Fibroblast of the aortic adventitia (primary cell): Measurements from ENCODE around the gene UGT1A5. TPM values are rescaled to one million over a fixed set of nuclear protein-coding genes. Genes with fewer than 3 reads are reported as not detected.

Experiments
- DNase-seq: peaks from one replicate; pipeline ENCODE4 v3.0.0-alpha.2; 2010; ENCODE audit warnings: low read depth
- H3K4me3 ChIP-seq: 2 replicates; pipeline ENCODE4 v1.5.1; 2011; ENCODE audit warnings: low read depth, mild to moderate bottlenecking, control low read depth, low read length, moderate library complexity
- CTCF ChIP-seq: IDR thresholded peaks from 2 replicates; pipeline ENCODE4 v1.5.1; 2011; ENCODE audit warnings: mild to moderate bottlenecking, low read length, control low read depth, inconsistent platforms; ENCODE audit not compliant: insufficient read depth
- total RNA-seq: library from RNA; depleted of rRNA; stranded (reverse); fragments of >200 nt; gene quantifications from 2 replicates; pipeline ENCODE4 v1.2.3, GENCODE V29; 2012; ENCODE audit warnings: low replicate concordance

UGT1A5 gene
- total RNA-seq, 1 donor = not detected

- TF ChIP-seq CTCF = no peak
- H3K4me3 ChIP-seq = no peak overlapping the region
- DNase-seq = no peak
These were observed 80.9 kb downstream of the UGT1A5 start for GRCh38 chr2:233793465-233794127.

- no peak for DNase-seq
These were observed 81.5 kb downstream of the UGT1A5 start for GRCh38 chr2:233794128-233794658.

GRCh38 chr2:233795735-233796171, 83.0 kb downstream of the UGT1A5 start:
- no peak for TF ChIP-seq CTCF
- no peak overlapping the region for H3K4me3 ChIP-seq
- DNase-seq = no peak

More at GRCh38 chr2:233794128-233794658, 81.5 kb downstream of the UGT1A5 start:
- H3K4me3 ChIP-seq = no peak overlapping the region
- no peak for TF ChIP-seq CTCF

- DNase-seq = no peak
- no peak for TF ChIP-seq CTCF
- no peak overlapping the region for H3K4me3 ChIP-seq
These were observed 83.5 kb downstream of the UGT1A5 start for GRCh38 chr2:233796254-233796653.

- no peak overlapping the region for H3K4me3 ChIP-seq
- TF ChIP-seq CTCF = no peak
- DNase-seq = no peak
These were observed 85.8 kb downstream of the UGT1A5 start for GRCh38 chr2:233798335-233799086.

- no peak for TF ChIP-seq CTCF
- H3K4me3 ChIP-seq = no peak overlapping the region
- DNase-seq = no peak
These were observed 86.5 kb downstream of the UGT1A5 start for GRCh38 chr2:233799087-233799665.
